IPS-15b (cell line): ENCODE measurements around the gene NXN.
"Not testable (repeated sequence)": the region's sequence is repeated elsewhere in the genome, so short reads cannot be mapped to it uniquely, and the experiment has no call there.

Experiments used
- H3K27me3 ChIP-seq: one replicate; pipeline ENCODE4 v1.6.1; 2013; ENCODE audit warnings: low read length; ENCODE audit not compliant: control insufficient read depth, insufficient read depth
- H3K36me3 ChIP-seq: one replicate; pipeline ENCODE4 v1.6.1; 2013; ENCODE audit warnings: low read length; ENCODE audit not compliant: control insufficient read depth, insufficient read depth
- H3K4me1 ChIP-seq: one replicate; pipeline ENCODE4 v1.6.1; 2013; ENCODE audit warnings: mild to moderate bottlenecking, low read length; ENCODE audit not compliant: control insufficient read depth, insufficient read depth
- H3K4me3 ChIP-seq: one replicate; pipeline ENCODE4 v1.5.1; 2013; ENCODE audit warnings: low read depth, low read length
- H3K9ac ChIP-seq: one replicate; pipeline ENCODE4 v1.6.1; 2013; ENCODE audit warnings: low read depth, mild to moderate bottlenecking, low read length
- H3K9me3 ChIP-seq: one replicate; pipeline ENCODE4 v1.6.1; 2013; ENCODE audit warnings: mild to moderate bottlenecking, low read length; ENCODE audit not compliant: control insufficient read depth, insufficient read depth

The NXN gene

DNA sequence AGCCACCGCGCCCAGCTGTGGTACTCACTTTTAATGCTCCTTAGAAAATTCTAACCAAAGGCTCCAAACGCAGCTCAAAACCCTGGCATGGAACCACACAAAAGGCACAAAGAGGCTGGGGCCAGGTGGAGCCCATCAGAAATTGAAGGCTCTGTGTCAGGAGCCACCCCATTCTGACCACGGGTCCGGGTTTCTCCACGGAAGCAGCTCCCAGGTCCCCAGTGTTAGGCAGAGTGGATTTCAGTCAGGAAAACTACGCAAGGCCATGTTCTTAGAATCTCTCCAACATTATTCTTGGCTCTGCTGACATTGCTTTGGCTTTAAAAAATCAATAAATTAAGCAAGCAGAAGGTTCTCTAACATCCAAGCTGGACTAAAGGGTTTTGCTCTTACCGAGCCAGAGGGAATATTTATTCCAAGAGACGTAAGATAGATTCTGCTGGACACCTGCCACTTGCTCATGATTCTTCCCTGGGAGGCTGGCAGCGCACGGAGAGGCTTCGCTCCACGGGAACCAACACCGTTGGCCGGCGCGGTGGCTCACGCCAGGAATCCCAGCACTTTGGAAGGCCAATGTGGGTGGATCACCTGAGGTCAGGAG is 93.5 kb downstream of the NXN start:
- Histone ChIP-seq H3K4me1 (peaks cover 9% of the 10 kb centered on the region), H3K9me3 (no peaks in the 10 kb centered on the region), H3K9ac (no peak overlapping the region), H3K27me3 (no peaks in the 10 kb centered on the region), H3K36me3 (no peaks in the 10 kb centered on the region), H3K4me3 (no peak overlapping the region)

DNA sequence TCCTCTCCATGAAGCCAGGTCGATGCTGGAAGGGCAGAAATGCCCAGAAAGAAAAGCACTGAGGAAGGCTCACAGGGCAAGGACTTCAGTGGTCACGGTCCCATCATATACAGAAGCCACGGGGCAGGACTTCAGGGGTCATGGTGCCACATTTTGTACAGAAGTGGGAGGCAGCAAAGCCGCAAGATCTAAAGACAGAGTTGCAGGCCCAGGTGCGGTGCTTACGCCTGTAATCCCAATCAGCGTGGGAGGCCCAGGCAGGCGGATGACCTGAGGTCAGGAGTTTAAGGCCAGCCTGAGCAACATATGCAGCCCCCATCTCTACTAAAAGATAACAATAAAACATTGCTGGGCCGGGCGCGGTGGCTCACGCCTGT is 96.0 kb downstream of the NXN start:
- H3K9ac ChIP-seq: no peak overlapping the region
- peaks cover 11% of the 10 kb centered on the region for H3K4me1 ChIP-seq
- H3K36me3 ChIP-seq: no peaks in the 10 kb centered on the region
- H3K27me3 ChIP-seq: no peaks in the 10 kb centered on the region
- no peaks in the 10 kb centered on the region for H3K9me3 ChIP-seq
- no peak overlapping the region for H3K4me3 ChIP-seq

DNA sequence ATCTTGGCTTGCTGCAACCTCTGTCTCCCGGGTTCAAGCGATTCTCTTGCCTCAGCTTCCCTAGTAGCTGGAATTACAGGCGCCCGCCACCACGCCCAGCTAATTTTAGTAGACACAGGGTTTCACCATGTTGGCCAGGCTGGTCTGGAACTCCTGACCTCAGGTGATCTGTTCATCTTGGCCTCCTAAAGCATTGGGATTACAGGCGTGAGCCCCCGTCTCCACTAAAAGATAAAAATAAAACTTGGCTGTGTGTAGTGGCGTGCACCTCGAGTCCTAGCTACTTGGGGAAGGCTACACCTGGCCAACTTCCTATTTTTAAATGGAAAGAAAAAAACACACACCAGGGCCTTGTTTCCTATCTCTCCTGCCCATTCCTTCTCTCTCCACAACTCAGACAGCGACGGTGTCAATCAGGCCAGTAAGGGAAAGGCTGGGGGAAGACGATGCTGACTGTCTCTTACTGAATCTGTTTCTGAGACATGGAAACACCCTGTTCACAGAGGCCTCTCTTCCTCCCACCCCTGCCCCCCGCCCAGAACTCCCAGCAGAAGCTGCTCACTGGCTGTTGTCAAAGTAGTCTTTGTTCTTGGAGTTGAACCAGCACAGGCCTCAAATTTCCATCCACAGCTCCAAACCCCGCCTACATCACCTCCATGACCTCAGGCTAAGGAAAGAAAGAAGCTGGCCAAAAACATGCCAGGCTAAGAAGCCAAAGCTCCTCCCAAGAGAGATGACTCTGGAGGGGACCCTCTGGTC is 96.6 kb downstream of the NXN start:
- Histone ChIP-seq H3K4me1 (peaks cover 11% of the 10 kb centered on the region), H3K36me3 (no peaks in the 10 kb centered on the region), H3K27me3 (no peaks in the 10 kb centered on the region), H3K9ac (no peak overlapping the region), H3K4me3 (no peak overlapping the region), H3K9me3 (no peaks in the 10 kb centered on the region)

DNA sequence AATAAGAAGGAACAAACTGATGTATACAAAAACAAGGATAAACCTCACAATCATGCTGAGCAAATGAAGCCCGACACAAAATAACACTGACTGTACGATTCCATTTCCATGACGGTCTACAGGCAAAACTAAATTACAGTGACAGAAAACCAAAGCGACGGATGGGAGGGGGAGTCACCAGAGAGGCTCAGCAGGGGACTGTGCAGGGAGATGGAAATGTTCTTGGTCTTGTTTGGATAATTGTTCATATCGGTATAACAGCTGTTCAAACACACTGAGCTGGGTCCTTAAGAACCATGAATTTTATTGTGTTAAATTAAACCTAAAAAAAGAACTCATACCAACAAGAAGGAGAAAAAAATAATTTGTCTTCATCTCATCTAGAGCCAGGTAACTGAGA is 97.8 kb downstream of the NXN start:
- H3K4me1 ChIP-seq: peaks cover 15% of the 10 kb centered on the region
- no peak overlapping the region for H3K4me3 ChIP-seq
- no peaks in the 10 kb centered on the region for H3K27me3 ChIP-seq
- H3K9me3 ChIP-seq: no peaks in the 10 kb centered on the region
- no peak overlapping the region for H3K9ac ChIP-seq
- H3K36me3 ChIP-seq: no peaks in the 10 kb centered on the region

DNA sequence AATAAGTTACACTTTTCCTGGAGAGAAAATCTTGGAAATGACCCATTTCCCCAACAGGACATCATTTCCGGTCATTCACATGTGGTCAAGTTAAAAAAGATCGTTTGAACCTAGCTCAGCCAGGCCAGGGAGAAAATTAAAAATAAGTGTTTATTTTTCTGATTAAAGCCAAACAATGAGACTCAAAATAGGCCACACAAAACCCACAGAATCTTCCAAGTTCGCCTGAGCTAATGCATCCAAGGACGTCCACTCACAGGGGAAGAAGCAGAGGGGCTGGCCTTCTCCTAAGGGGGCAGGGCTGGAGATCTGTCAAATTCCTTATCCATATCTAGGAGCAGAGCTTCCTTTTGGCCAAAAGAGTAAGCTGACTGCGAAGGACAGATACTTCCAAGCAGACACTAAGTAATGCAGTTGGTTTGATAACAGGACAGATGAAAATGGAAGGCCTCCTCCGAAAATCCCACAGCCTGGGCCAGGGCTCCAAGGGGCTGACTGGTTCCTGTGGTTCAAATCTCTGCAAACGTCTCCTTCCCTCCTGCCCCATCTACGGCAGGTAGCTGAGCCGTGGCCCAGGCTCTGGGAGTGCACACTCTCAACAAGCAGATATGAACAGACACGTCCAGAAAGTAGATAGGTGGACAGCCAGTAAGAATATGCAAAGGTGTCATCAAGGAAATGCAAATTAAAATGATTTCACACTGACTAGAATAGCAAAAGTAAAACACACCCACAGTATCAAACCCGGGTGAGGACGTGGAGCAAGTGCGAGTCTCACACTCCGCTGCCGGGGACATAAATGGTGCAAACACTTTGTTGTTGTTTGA is 98.9 kb downstream of the NXN start:
- Histone ChIP-seq H3K36me3 (no peaks in the 10 kb centered on the region), H3K9ac (no peak overlapping the region), H3K4me1 (peaks cover 15% of the 10 kb centered on the region), H3K9me3 (no peaks in the 10 kb centered on the region), H3K4me3 (no peak overlapping the region), H3K27me3 (no peaks in the 10 kb centered on the region)

DNA sequence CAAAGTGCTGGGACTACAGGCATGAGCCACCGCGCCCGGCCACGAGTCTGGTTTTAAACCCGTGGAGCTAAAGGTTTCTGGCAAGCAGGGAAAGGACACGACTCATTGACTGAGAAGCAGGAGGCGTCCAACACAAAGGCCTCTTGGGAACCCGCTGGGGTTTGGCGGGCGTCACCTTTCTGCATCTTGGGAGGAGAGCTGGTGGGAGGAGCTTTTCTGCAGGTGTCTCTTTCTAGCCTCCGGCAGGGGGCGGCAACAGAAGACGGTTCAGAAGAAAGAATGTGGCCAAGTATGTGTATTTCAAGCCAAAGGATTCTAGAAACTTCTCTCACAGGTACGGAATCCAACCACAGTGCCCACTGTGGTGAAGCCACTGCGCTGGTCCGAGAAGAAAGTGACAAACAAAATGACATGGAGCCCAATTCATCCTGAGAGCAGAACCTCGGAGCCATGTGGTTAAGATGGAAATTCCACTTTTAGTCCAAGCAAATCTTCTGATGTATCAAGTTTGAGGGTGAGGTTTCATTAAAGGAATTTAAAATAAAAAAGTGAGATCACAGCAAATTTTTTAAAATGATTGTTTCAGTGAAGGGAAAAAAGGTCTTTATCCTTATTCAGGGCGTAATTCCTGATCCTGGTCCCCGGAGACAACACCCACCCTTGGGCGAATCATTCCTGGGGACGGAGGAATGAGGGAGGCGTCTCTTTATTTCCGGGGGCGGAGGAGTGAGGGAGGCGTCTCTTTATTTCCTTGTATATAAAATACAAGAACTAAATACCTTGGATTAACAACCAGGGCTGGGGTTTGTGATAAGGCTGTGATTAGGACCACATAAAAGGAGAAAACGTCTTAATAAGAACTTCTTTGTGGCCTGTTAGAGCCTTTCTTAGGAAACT is 99.8 kb downstream of the NXN start:
- Histone ChIP-seq H3K9ac (no peak overlapping the region), H3K4me1 (peaks cover 15% of the 10 kb centered on the region), H3K27me3 (no peaks in the 10 kb centered on the region), H3K9me3 (no peaks in the 10 kb centered on the region), H3K36me3 (no peaks in the 10 kb centered on the region), H3K4me3 (no peak overlapping the region)

DNA sequence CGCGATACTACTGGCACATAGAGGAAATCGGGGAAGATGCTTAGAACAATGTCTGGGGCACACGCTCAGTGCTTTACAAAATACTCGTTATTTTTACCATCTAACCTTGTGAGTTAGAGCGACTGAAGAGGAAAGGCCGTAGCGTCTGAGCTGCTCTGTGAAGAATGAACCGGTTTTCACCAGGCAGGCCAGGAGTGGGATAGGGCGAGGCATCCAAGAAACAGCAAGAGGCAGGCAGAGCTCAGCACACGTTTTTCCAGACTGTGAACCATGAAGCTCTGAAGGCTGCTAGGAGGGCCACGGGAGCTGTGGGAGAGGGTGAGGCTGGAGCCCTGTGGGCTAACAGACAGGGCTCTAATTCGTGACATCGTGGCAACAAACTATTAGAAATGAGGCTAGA is 101.9 kb downstream of the NXN start:
- Histone ChIP-seq H3K4me1 (peaks cover 10% of the 10 kb centered on the region), H3K27me3 (no peaks in the 10 kb centered on the region), H3K9ac (no peak overlapping the region), H3K9me3 (no peaks in the 10 kb centered on the region), H3K4me3 (no peak overlapping the region), H3K36me3 (no peaks in the 10 kb centered on the region)

DNA sequence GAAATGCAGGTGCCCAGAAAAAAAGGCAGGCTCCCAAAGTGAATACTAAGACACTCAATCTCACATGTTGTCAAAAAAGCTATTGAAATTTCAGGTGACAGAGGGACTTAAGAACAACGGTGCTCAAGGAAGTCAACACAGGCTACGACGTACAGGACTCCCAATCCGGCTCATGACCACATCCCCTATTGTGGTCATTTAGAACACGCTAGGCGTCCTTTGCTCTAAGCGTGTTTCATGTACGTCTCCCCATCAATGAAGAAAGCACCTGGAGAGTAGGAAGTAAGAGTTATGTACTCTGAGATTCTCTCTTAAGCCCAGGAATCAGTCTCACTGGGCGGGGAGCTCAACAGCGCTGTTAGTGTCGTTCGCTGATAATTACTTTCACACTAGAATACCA is 103.3 kb downstream of the NXN start:
- no peaks in the 10 kb centered on the region for H3K27me3 ChIP-seq
- no peaks in the 10 kb centered on the region for H3K9me3 ChIP-seq
- H3K36me3 ChIP-seq: no peaks in the 10 kb centered on the region
- no peak overlapping the region for H3K9ac ChIP-seq
- no peak overlapping the region for H3K4me3 ChIP-seq
- H3K4me1 ChIP-seq: peaks cover 10% of the 10 kb centered on the region

DNA sequence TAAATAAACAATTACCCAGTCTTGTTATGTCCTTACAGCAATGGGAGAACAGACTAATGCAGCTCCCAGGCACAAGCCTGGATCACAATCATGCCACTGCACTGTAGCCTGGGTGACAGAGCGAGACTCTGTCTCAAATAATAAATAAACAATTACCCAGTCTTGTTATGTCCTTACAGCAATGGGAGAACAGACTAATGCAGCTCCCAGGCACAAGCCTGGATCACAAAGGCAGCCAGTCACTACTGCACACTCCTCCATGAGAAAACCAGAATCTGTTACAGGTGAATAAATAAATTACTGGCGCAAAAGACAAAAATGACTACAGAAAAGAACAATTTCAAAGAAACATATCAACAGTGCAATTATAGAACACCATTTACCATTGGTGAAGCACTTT is 105.0 kb downstream of the NXN start:
- not testable (repeated sequence) for H3K36me3 ChIP-seq, H3K4me3 ChIP-seq, H3K9me3 ChIP-seq, H3K27me3 ChIP-seq, H3K4me1 ChIP-seq, H3K9ac ChIP-seq

DNA sequence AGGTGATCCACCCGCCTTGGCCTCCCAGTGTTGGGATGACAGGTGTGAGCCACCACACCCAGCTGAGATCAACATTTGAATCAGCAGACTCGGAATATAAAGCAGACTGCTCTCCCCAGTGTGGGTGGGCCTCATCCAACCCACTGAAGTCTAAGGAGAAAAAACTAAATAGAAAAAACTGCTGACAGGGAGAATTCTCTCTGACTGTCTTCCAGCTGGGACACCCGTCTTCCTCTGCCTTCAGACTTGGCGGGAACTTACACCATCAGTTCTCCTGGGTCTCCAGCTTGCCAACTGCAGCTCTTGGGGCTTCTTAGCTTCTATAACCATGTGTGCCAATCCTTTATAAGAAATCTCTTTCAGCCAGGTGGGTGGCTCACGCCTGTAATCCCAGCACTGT is 106.7 kb downstream of the NXN start:
- Histone ChIP-seq H3K27me3 (no peaks in the 10 kb centered on the region), H3K36me3 (peaks cover under 1% of the 10 kb centered on the region), H3K4me3 (no peak overlapping the region), H3K4me1 (peaks cover 3% of the 10 kb centered on the region), H3K9ac (no peak overlapping the region), H3K9me3 (no peaks in the 10 kb centered on the region)

DNA sequence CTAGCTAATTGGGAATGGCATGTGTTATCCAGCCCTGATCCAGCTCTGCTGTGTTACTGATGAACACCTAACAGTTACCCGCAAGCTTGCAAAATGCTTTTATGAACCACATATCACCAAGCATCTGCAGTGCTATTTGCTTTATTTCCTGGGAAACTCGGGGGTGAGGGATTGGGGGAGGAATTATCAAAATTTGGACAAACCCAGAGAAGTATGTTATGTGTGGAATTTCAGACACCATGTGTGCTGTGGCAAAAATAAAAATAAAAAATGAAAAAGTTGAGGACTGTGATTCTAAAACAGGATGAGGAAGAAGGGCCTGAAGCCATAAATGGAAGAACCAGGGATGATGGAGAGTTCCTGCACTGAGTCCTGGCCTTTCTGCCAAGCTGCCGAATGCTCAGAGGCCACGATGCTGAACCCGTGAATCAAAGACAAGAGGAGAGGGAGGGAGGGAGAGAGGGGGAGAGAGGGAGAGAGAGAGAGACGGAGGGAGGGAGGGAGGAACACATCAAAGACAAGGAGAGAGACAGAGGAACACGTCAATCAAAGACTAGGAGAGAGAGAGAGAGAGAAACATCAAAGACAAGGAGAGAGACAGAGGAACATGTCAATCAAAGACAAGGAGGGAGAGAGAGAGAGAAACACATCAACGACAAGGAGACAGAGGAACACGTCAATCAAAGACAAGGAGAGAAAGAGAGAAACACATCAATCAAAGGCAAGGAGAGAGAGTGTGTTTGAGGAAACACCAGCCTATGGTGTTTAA is 107.6 kb downstream of the NXN start:
- no peak overlapping the region for H3K4me3 ChIP-seq
- no peaks in the 10 kb centered on the region for H3K9me3 ChIP-seq
- H3K9ac ChIP-seq: no peak overlapping the region

More for the DNA sequence above, 107.6 kb downstream of the NXN start:
- Histone ChIP-seq H3K36me3 (peaks cover 3% of the 10 kb centered on the region), H3K4me1 (no peaks in the 10 kb centered on the region), H3K27me3 (no peaks in the 10 kb centered on the region)
